Liver (tissue), 3 donors: ENCODE results near the gene NBAS.

Source experiments
- RXRA ChIP-seq, 2 donors: IDR thresholded peaks; 2 replicates each; pipeline ENCODE4 v1.6.1; 2017 to 2018; ENCODE audit warnings: antibody characterized with exemption in 2 of 2, mild to moderate bottlenecking in 1 of 2
- TF ChIP-seq, protein P1 (sequence below): fragments of 150-350 bp; IDR thresholded peaks from 2 replicates; pipeline ENCODE4 v1.5.1; 2017; ENCODE audit warnings: improper control_type of control experiment, low read depth, low read length; ENCODE audit not compliant: missing input control
- donor health status: healthy.
- donor health status: healthy.

DNA sequence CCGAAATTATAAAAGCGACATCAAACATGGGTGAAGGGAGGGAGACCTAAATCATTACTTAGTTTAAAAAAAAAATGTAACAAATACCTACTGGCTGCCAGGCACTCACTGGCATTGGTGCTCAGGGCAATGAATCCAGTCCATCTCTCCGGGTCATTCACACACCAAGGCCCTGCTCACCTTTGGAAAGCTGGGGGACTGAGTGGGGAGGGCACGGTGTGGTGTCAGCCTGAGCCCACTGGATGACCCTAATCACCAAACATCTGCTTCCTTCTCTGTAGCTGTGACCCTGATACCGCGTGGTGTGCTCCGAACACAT is 30.2 kb upstream of the NBAS start:
- TF ChIP-seq, protein P1, sequence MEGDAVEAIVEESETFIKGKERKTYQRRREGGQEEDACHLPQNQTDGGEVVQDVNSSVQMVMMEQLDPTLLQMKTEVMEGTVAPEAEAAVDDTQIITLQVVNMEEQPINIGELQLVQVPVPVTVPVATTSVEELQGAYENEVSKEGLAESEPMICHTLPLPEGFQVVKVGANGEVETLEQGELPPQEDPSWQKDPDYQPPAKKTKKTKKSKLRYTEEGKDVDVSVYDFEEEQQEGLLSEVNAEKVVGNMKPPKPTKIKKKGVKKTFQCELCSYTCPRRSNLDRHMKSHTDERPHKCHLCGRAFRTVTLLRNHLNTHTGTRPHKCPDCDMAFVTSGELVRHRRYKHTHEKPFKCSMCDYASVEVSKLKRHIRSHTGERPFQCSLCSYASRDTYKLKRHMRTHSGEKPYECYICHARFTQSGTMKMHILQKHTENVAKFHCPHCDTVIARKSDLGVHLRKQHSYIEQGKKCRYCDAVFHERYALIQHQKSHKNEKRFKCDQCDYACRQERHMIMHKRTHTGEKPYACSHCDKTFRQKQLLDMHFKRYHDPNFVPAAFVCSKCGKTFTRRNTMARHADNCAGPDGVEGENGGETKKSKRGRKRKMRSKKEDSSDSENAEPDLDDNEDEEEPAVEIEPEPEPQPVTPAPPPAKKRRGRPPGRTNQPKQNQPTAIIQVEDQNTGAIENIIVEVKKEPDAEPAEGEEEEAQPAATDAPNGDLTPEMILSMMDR, result no peak
- TF ChIP-seq RXRA (IDR thresholded peaks at IDR 0.05), result no peak
